IMR-90 (cell line): ENCODE data around the gene ZBTB39. TPM values are rescaled to one million over a fixed set of nuclear protein-coding genes. Genes with fewer than 3 reads are reported as not detected.

Experiments used
- ATAC-seq: fragments of 200-7000 bp; cut with Tn5 transposase; 2 replicates; pipeline ENCODE4 v1.9.1; 2020; ENCODE audit warnings: low read depth, mild to moderate bottlenecking, moderate library complexity
- BruUV-seq: library from RNA; stranded (reverse); fragments of 400-500 nt; replicated peaks from 2 replicates; lab custom pipeline; 2021; lab: Mats Ljungman, UMichigan
- CTCF ChIA-PET: fragments of 300-600 bp; formaldehyde crosslinking; extraction: SDS; loops from one replicate; lab custom pipeline; 2021; ENCODE audit warnings: antibody characterized with exemption; lab: Yijun Ruan, JAX
- POLR2A ChIA-PET: fragments of 300-600 bp; sonication (Branson Sonifier 250); formaldehyde crosslinking; loops from one replicate; lab custom pipeline; 2022; ENCODE audit warnings: antibody characterized with exemption; ENCODE audit not compliant: unreplicated experiment; lab: Charles Lee
- DNase-seq: peaks from one replicate; pipeline ENCODE4 v3.0.0; 2013
- H2AFZ ChIP-seq: replicated peaks from 2 replicates; pipeline ENCODE3; 2013; ENCODE audit warnings: low read length, mild to moderate bottlenecking; ENCODE audit not compliant: poor library complexity
- H2AK5ac ChIP-seq: 2 replicates; pipeline ENCODE4 v1.6.1; 2013; ENCODE audit warnings: low read depth, low read length, inconsistent platforms
- H2AK9ac ChIP-seq: replicated peaks from 2 replicates; pipeline ENCODE3; 2013; ENCODE audit warnings: mild to moderate bottlenecking, low read depth, low read length, moderate library complexity; ENCODE audit not compliant: poor library complexity
- H2BK120ac ChIP-seq: 2 replicates; pipeline ENCODE4 v1.6.1; 2013; ENCODE audit warnings: low read depth, low read length, inconsistent platforms
- H2BK15ac ChIP-seq: 3 replicates; pipeline ENCODE4 v1.6.1; 2013; ENCODE audit warnings: low read depth, low read length, inconsistent platforms
- H2BK20ac ChIP-seq: 2 replicates; pipeline ENCODE4 v1.6.1; 2013; ENCODE audit warnings: low read depth, mild to moderate bottlenecking, inconsistent platforms, low read length, moderate library complexity
- H2BK5ac ChIP-seq: 2 replicates; pipeline ENCODE4 v1.6.1; 2013; ENCODE audit warnings: mild to moderate bottlenecking, low read depth, low read length, inconsistent platforms; ENCODE audit not compliant: poor library complexity, severe bottlenecking
- H3K14ac ChIP-seq: replicated peaks from 2 replicates; pipeline ENCODE4 v1.6.1; 2013; ENCODE audit warnings: low read depth, low read length, inconsistent platforms
- H3K18ac ChIP-seq: 2 replicates; pipeline ENCODE4 v1.6.1; 2013; ENCODE audit warnings: low read depth, low read length, control low read depth
- H3K23ac ChIP-seq: 2 replicates; pipeline ENCODE4 v1.6.1; 2013; ENCODE audit warnings: low read depth, low read length, inconsistent platforms
- H3K27ac ChIP-seq: 2 replicates; pipeline ENCODE4 v1.5.1; 2013; ENCODE audit warnings: mild to moderate bottlenecking, control low read depth, low read length; ENCODE audit not compliant: insufficient read depth
- H3K27me3 ChIP-seq: 2 replicates; pipeline ENCODE4 v1.6.1; 2013; ENCODE audit warnings: low read length; ENCODE audit not compliant: control insufficient read depth, insufficient read depth
- H3K36me3 ChIP-seq: 2 replicates; pipeline ENCODE4 v1.6.1; 2013; ENCODE audit warnings: low read length, mixed read lengths; ENCODE audit not compliant: control insufficient read depth, insufficient read depth
- H3K4ac ChIP-seq: 2 replicates; pipeline ENCODE4 v1.6.1; 2013; ENCODE audit warnings: low read depth, low read length, inconsistent platforms
- H3K4me1 ChIP-seq: 2 replicates; pipeline ENCODE4 v1.6.1; 2013; ENCODE audit warnings: low read length, mixed read lengths; ENCODE audit not compliant: control insufficient read depth, insufficient read depth
- H3K4me2 ChIP-seq: 2 replicates; pipeline ENCODE4 v1.6.1; 2013; ENCODE audit warnings: low read depth, mild to moderate bottlenecking, control low read depth, low read length, moderate library complexity
- H3K4me3 ChIP-seq: 2 replicates; pipeline ENCODE4 v1.5.1; 2013; ENCODE audit warnings: low read depth, mild to moderate bottlenecking, control low read depth, low read length, moderate library complexity; ENCODE audit not compliant: insufficient read depth
- H3K56ac ChIP-seq: 2 replicates; pipeline ENCODE4 v1.6.1; 2013; ENCODE audit warnings: low read length, inconsistent platforms; ENCODE audit not compliant: insufficient read depth; ENCODE audit errors: extremely low read depth
- H3K79me1 ChIP-seq, 2 experiments: 2 replicates each; pipeline ENCODE4 v1.6.1; 2013; ENCODE audit warnings: low read length in 2 of 2, inconsistent platforms in 1 of 2, low read depth in 1 of 2
- H3K9ac ChIP-seq: 2 replicates; pipeline ENCODE4 v1.6.1; 2013; ENCODE audit warnings: low read depth, low read length, control low read depth
- H3K9me1 ChIP-seq: 2 replicates; pipeline ENCODE4 v1.6.1; 2013; ENCODE audit warnings: low read length, inconsistent platforms; ENCODE audit not compliant: insufficient read depth
- H3K9me3 ChIP-seq: 2 replicates; pipeline ENCODE4 v1.6.1; 2013; ENCODE audit warnings: low read length; ENCODE audit not compliant: control insufficient read depth, insufficient read depth
- H4K20me1 ChIP-seq: 2 replicates; pipeline ENCODE4 v1.6.1; 2013; ENCODE audit warnings: low read length, inconsistent platforms; ENCODE audit not compliant: insufficient read depth
- H4K5ac ChIP-seq: 2 replicates; pipeline ENCODE4 v1.6.1; 2013; ENCODE audit warnings: mild to moderate bottlenecking, low read depth, low read length, control low read depth
- H4K8ac ChIP-seq, 2 experiments: 2 replicates each; pipeline ENCODE4 v1.6.1; 2013; ENCODE audit warnings: low read depth in 2 of 2, low read length in 2 of 2, control low read depth in 1 of 2, inconsistent platforms in 1 of 2
- H4K91ac ChIP-seq: 2 replicates; pipeline ENCODE4 v1.6.1; 2013; ENCODE audit warnings: low read depth, low read length, inconsistent platforms; ENCODE audit not compliant: insufficient read depth
- BHLHE40 ChIP-seq: fragments of 150-350 bp; IDR thresholded peaks from 2 replicates; pipeline ENCODE4 v1.6.1; 2016; ENCODE audit warnings: mild to moderate bottlenecking, low read depth, low read length
- CHD1 ChIP-seq: IDR thresholded peaks from 2 replicates; pipeline ENCODE4 v1.6.1; 2012; ENCODE audit warnings: low read depth, low read length, improper control_type of control experiment
- CTCF ChIP-seq: conservative IDR thresholded peaks from 2 replicates; pipeline ENCODE4 v1.5.1; 2012; ENCODE audit warnings: mild to moderate bottlenecking, low read depth, low read length, improper control_type of control experiment
- ELK1 ChIP-seq: fragments of 150-350 bp; IDR thresholded peaks from 2 replicates; pipeline ENCODE4 v1.6.1; 2016; ENCODE audit warnings: low read depth, mild to moderate bottlenecking, low read length, moderate library complexity, borderline replicate concordance
- MAZ ChIP-seq: IDR thresholded peaks from 2 replicates; pipeline ENCODE4 v1.6.1; 2012; ENCODE audit warnings: low read depth, mild to moderate bottlenecking, low read length, improper control_type of control experiment, moderate library complexity, borderline replicate concordance
- MXI1 ChIP-seq: IDR thresholded peaks from 2 replicates; pipeline ENCODE4 v1.6.1; 2012; ENCODE audit warnings: low read depth, mild to moderate bottlenecking, low read length, moderate library complexity, borderline replicate concordance
- NFE2L2 ChIP-seq: fragments of 150-350 bp; IDR thresholded peaks from 2 replicates; pipeline ENCODE4 v1.6.1; 2016; ENCODE audit warnings: low read depth, mild to moderate bottlenecking, low read length
- POLR2A ChIP-seq: IDR thresholded peaks from 2 replicates; pipeline ENCODE4 v1.6.1; 2012; ENCODE audit warnings: mild to moderate bottlenecking, low read depth, low read length
- RAD21 ChIP-seq: IDR thresholded peaks from 2 replicates; pipeline ENCODE4 v1.6.1; 2012; ENCODE audit warnings: low read length, improper control_type of control experiment
- RFX5 ChIP-seq: IDR thresholded peaks from 2 replicates; pipeline ENCODE4 v1.8.0; 2012; ENCODE audit warnings: low read depth, mild to moderate bottlenecking, low read length, moderate library complexity
- SMC3 ChIP-seq: fragments of 150-350 bp; IDR thresholded peaks from 2 replicates; pipeline ENCODE4 v1.6.1; 2016; ENCODE audit warnings: low read depth, mild to moderate bottlenecking, antibody characterized with exemption, low read length, moderate library complexity
- USF2 ChIP-seq: fragments of 150-350 bp; IDR thresholded peaks from 2 replicates; pipeline ENCODE4 v1.6.1; 2017; ENCODE audit warnings: mild to moderate bottlenecking, antibody characterized with exemption, low read length, low read depth
- WGBS, 2 experiments: methylation state at CpG; one replicate each; pipeline versions ENCODE4 v1.1.5 to v1.1.7; 2013; ENCODE audit warnings: missing lambda C conversion rate in 2 of 2; ENCODE audit not compliant: insufficient read length in 1 of 2; ENCODE audit errors: extremely low coverage in 2 of 2; 5-methylcytosine and 5-hydroxymethylcytosine counted together
- dilution Hi-C: fragments of 300-500 bp; cut with HindIII; formaldehyde crosslinking; loops from one replicate; pipeline ENCODE4 v1.14.3; 2018; ENCODE audit warnings: low sequenced_read_pairs; ENCODE audit not compliant: unreplicated experiment
- in situ Hi-C: fragments of 300-500 bp; cut with MboI; formaldehyde crosslinking; loops from 3 replicates; pipeline ENCODE4 v1.14.3; 2019; ENCODE audit warnings: low sequenced_read_pairs, inconsistent platforms, mixed read lengths
- intact Hi-C: fragments of 100-400 bp; cut with micrococcal nuclease; formaldehyde crosslinking; loops from 2 replicates; pipeline ENCODE4 v1.10.0; 2022
- polyA plus RNA-seq, 3 experiments: library from polyadenylated mRNA; depleted of rRNA; stranded (reverse); fragments of >200 nt; gene quantifications; 2 replicates each; pipeline ENCODE4 v1.2.3, GENCODE V29; 2012; ENCODE audit warnings: low replicate concordance in 1 of 3
- total RNA-seq: library from RNA; depleted of rRNA; stranded (reverse); fragments of >200 nt; gene quantifications from 2 replicates; pipeline ENCODE4 v1.2.3, GENCODE V29; 2012

Gene ZBTB39
- total and polyA plus RNA-seq, 2 of the 4 experiments (the other 2 are of a cell fraction) = 4.0 to 5.2 TPM

- H3K4me3 ChIP-seq = no peak overlapping the region
- H4K8ac ChIP-seq = no peak overlapping the region
- H2AK5ac ChIP-seq = no peak overlapping the region
- TF ChIP-seq NFE2L2 (no peak), CHD1 (no peak), MXI1 (no peak), POLR2A (no peak), RAD21 (no peak), SMC3 (no peak), CTCF (no peak), RFX5 (no peak), ELK1 (no peak), MAZ (no peak), USF2 (no peak), BHLHE40 (no peak)
- ATAC-seq = no peak
- H4K20me1 ChIP-seq = no peaks in the 10 kb centered on the region
- intact Hi-C loops = no loop called here
- H3K18ac ChIP-seq = no peak overlapping the region
- H3K14ac ChIP-seq = no peak overlapping the region
- H3K23ac ChIP-seq = no peak overlapping the region
- no TSS peak for BruUV-seq
- no peaks in the 10 kb centered on the region for H3K9me1 ChIP-seq
- H3K4me1 ChIP-seq = no peaks in the 10 kb centered on the region
- dilution Hi-C loops = no loop called here
- CTCF ChIA-PET = no interaction called here
- no CpG with 5 or more reads among the region's 4 CpGs for WGBS, 2 experiments
- no peak overlapping the region for H4K91ac ChIP-seq
- no peak overlapping the region for H3K9ac ChIP-seq
- H4K5ac ChIP-seq = no peak overlapping the region
- POLR2A ChIA-PET = no interaction called here
- DNase-seq = no peak
- H2BK20ac ChIP-seq = no peak overlapping the region
- no peak overlapping the region for H2AFZ ChIP-seq
- H2BK120ac ChIP-seq = no peak overlapping the region
- H3K56ac ChIP-seq = no peak overlapping the region
- peaks cover 6% of the 10 kb centered on the region; the same call in 1 of the 2 replicates for H3K27me3 ChIP-seq
- no peaks in the 10 kb centered on the region for H3K9me3 ChIP-seq
- in situ Hi-C loops = loop anchor here (25.0 kb wide), 1 partner anchor 469 kb away; the partner anchor contains the start of gene RBMS2
- H3K79me1 ChIP-seq = no peaks in the 10 kb centered on the region
- H3K4me2 ChIP-seq = no peak overlapping the region
- H2AK9ac ChIP-seq = no peak overlapping the region
- H3K4ac ChIP-seq = no peak overlapping the region
- no peak overlapping the region for H2BK15ac ChIP-seq
- no peak overlapping the region for H2BK5ac ChIP-seq
- no peaks in the 10 kb centered on the region for H3K36me3 ChIP-seq
- no peak overlapping the region for H3K27ac ChIP-seq
Observed at GRCh38 chr12:56980941-56981530, 25.3 kb downstream of the ZBTB39 start.
